HG02884 (cell line): ENCODE measurements around the gene TMEM225B.
"Not testable (repeated sequence)": the region's sequence is repeated elsewhere in the genome, so short reads cannot be mapped to it uniquely, and the experiment has no call there.

Experiments
- ATAC-seq: cut with Tn5 transposase; IDR thresholded peaks from one replicate; pipeline ENCODE4 v1.9.1; 2021; ENCODE audit warnings: mild to moderate bottlenecking, moderate library complexity; ENCODE audit not compliant: unreplicated experiment

Gene TMEM225B

GRCh38 chr7:99653754-99654153, 55.7 kb downstream of the TMEM225B start:
- no peak for ATAC-seq

DNA sequence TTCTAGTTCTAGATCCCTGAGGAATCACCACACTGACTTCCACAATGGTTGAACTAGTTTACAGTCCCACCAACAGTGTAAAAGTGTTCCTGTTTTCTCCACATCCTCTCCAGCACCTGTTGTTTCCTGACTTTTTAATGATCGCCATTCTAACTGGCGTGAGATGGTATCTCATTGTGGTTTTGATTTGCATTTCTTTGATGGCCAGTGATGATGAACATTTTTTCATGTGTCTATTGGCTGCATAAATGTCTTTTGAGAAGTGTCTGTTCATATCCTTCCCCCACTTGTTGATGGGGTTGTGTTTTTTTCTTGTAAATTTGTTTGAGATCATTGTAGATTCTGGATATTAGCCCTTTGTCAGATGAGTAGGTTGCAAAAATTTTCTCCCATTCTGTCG, 56.6 kb downstream of the TMEM225B start:
- not testable (repeated sequence) for ATAC-seq

DNA sequence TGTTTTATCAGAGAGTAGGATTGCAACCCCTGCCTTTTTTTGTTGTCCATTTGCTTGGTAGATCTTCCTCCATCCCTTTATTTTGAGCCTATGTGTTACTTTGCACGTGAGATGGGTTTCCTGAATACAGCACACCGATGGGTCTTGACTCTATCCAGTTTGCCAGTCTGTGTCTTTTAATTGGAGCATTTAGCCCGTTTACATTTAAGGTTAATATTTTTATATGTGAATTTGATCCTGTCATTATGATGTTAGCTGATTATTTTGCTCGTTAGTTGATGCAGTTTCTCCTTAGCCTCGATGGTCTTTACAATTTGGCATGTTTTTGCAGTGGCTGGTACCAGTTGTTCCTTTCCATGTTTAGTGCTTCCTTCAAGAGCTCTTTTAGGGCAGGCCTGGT, 59.8 kb downstream of the TMEM225B start:
- ATAC-seq, result not testable (repeated sequence)
